PC-3 (cell line): ENCODE measurements around the gene RABAC1.

Source experiments
- CTCF ChIP-seq: fragments of 300-600 bp; sonication (generic); conservative IDR thresholded peaks from 2 replicates; pipeline ENCODE4 v1.5.1; 2017; ENCODE audit warnings: antibody characterized with exemption, low read depth, mild to moderate bottlenecking, low read length
- EZH2 ChIP-seq: fragments of 300-600 bp; sonication (generic); IDR thresholded peaks from one replicate; pipeline ENCODE4 v1.6.1; 2017; ENCODE audit warnings: antibody characterized with exemption, mild to moderate bottlenecking, low read length; ENCODE audit not compliant: unreplicated experiment
- EZH2phosphoT487 ChIP-seq: fragments of 300-600 bp; sonication (generic); IDR thresholded peaks from 2 replicates; pipeline ENCODE4 v1.6.1; 2018; ENCODE audit warnings: mild to moderate bottlenecking, antibody characterized with exemption, low read length, borderline replicate concordance

GRCh38 chr19:41957838-41958366 lies 1.2 kb downstream of the RABAC1 start:
- TF ChIP-seq CTCF (peak; percentile 84), EZH2phosphoT487 (no peak), EZH2 (no peak)
